ENCODE measurements around the gene WNT3.

- no peak for TF ChIP-seq CTCF (conservative IDR thresholded peaks at IDR 0.05 in 1 of 2, IDR thresholded peaks at IDR 0.05 in 1 of 2; ENCODE audit: extremely low read depth in 1 of 2, insufficient read depth in 1 of 2, low read depth in 1 of 2, low read length in 2 of 2)
- no peak for TF ChIP-seq EZH2 (IDR thresholded peaks at IDR 0.05; ENCODE audit: borderline replicate concordance, low read length)
Measured at GRCh38 chr17:46732160-46732559, 86.3 kb downstream of the WNT3 start.

Measured in mammary epithelial cell (primary cell).